Gastrocnemius medialis (tissue), 4 donors: Measurements from ENCODE around the gene ZBTB43. TPM values are rescaled to one million over a fixed set of nuclear protein-coding genes. Genes with fewer than 3 reads are reported as not detected.
A peak's percentile ranks its signal among the peaks of the same experiment; 100 is the strongest.

ENCODE experiments used
- ATAC-seq, 2 donors: fragments of 150-250 bp; one replicate each; pipeline ENCODE4 v1.9.1; 2016
- DNase-seq, 2 donors: peaks; one replicate each; pipeline ENCODE4 v3.0.0-alpha.2; 2019
- H3K27ac ChIP-seq, 4 donors: fragments of 200-600 bp; sonication (generic); 1 replicate in 1 of 4; 2 replicates in 3 of 4; pipeline ENCODE4 v1.5.1; 2016 to 2018; ENCODE audit warnings: mild to moderate bottlenecking in 2 of 4, moderate library complexity in 1 of 4
- H3K27me3 ChIP-seq, 3 donors: fragments of 200-600 bp; sonication (generic) in 2 of 3; 1 replicate in 1 of 3; 2 replicates in 2 of 3; pipeline versions ENCODE4 v1.5.1 to v1.6.0; 2016 to 2019; ENCODE audit warnings: mild to moderate bottlenecking in 1 of 3, moderate library complexity in 1 of 3
- H3K36me3 ChIP-seq, 2 donors: fragments of 200-600 bp; sonication (generic) in 1 of 2; one replicate each; pipeline ENCODE4 v1.5.1; 2017 to 2018
- H3K4me1 ChIP-seq, 2 donors: fragments of 200-600 bp; sonication (generic) in 1 of 2; one replicate each; pipeline ENCODE4 v1.5.1; 2016 to 2017; ENCODE audit warnings: mild to moderate bottlenecking in 2 of 2
- H3K4me3 ChIP-seq, 4 donors: fragments of 200-600 bp; sonication (generic) in 3 of 4; 1 replicate in 1 of 4; 2 replicates in 3 of 4; pipeline ENCODE4 v1.5.1; 2016 to 2019; ENCODE audit warnings: mild to moderate bottlenecking in 2 of 4
- H3K9me3 ChIP-seq, 3 donors: fragments of 200-600 bp; sonication (generic) in 2 of 3; 1 replicate in 1 of 3; 2 replicates in 2 of 3; pipeline ENCODE4 v1.5.1; 2016 to 2019
- POLR2A ChIP-seq, 2 donors: fragments of 450-650 bp; IDR thresholded peaks; one replicate each; pipeline ENCODE4 v1.6.1; 2017; ENCODE audit warnings: antibody characterized with exemption in 2 of 2, mild to moderate bottlenecking in 2 of 2, moderate library complexity in 2 of 2
- in situ Hi-C, 4 donors: fragments of 200-750 bp; cut with MboI; loops; one replicate each; pipeline versions ENCODE4 v1.15.0 to v1.8.0; 2017; ENCODE audit warnings: low sequenced_read_pairs in 4 of 4
- intact Hi-C: fragments of 100-400 bp; cut with DNase I; formaldehyde crosslinking; loops from one replicate; pipeline ENCODE4 v1.15.1; 2023; ENCODE audit warnings: low total_unique reads
- total RNA-seq, 4 donors: library from RNA; depleted of rRNA; stranded (reverse); fragments of >200 nt; gene quantifications; one replicate each; pipeline versions ENCODE4 v1.1.0 to v1.2.3, GENCODE V29; 2016
- TF ChIP-seq, protein P1 (sequence below), 5 experiments: fragments of 450-650 bp in 3 of 5; fragments of 200-600 bp in 2 of 5; sonication (generic) in 2 of 5; IDR thresholded peaks in 4 of 5; conservative IDR thresholded peaks in 1 of 5; 1 replicate in 4 of 5; 2 replicates in 1 of 5; pipeline ENCODE4 v1.5.1; 2016 to 2019; ENCODE audit warnings: antibody characterized with exemption in 5 of 5, mild to moderate bottlenecking in 3 of 5, moderate library complexity in 3 of 5

Gene ZBTB43
- total RNA-seq, 4 donors from 2014 or later, result 44.9 to 65.2 (median 60.0) TPM

- H3K9me3 ChIP-seq, result no peaks in the 10 kb centered on the region
- peaks cover 0 to 10% of the 10 kb centered on the region in 2 donors for H3K36me3 ChIP-seq
- H3K4me3 ChIP-seq, result no peak overlapping the region
- ATAC-seq (peak; percentile 34 to 50), DNase-seq (no peak)
- peaks cover 38 to 47% of the 10 kb centered on the region in 2 donors for H3K4me1 ChIP-seq
- in situ Hi-C loops (no loop called here), intact Hi-C loops (no loop called here)
- peak overlapping the region in 2 of 4 donors; percentile 38 to 71 for H3K27ac ChIP-seq
- TF ChIP-seq, protein P1, sequence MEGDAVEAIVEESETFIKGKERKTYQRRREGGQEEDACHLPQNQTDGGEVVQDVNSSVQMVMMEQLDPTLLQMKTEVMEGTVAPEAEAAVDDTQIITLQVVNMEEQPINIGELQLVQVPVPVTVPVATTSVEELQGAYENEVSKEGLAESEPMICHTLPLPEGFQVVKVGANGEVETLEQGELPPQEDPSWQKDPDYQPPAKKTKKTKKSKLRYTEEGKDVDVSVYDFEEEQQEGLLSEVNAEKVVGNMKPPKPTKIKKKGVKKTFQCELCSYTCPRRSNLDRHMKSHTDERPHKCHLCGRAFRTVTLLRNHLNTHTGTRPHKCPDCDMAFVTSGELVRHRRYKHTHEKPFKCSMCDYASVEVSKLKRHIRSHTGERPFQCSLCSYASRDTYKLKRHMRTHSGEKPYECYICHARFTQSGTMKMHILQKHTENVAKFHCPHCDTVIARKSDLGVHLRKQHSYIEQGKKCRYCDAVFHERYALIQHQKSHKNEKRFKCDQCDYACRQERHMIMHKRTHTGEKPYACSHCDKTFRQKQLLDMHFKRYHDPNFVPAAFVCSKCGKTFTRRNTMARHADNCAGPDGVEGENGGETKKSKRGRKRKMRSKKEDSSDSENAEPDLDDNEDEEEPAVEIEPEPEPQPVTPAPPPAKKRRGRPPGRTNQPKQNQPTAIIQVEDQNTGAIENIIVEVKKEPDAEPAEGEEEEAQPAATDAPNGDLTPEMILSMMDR (IDR thresholded peaks at IDR 0.05 in 4 of 5, conservative IDR thresholded peaks at IDR 0.05 in 1 of 5), result no peak
- no peak for TF ChIP-seq POLR2A (IDR thresholded peaks at IDR 0.05)
- H3K27me3 ChIP-seq, result no peaks in the 10 kb centered on the region
Measured at GRCh38 chr9:126886897-126887296, 82.1 kb downstream of the ZBTB43 start.

Other genes starting within 250 kb of the ZBTB43 start
- under 1 TPM in 3 of 4 donors, not detected in 1; 0.31 to 0.46 (median 0.35) TPM for gene LMX1B, start 191.1 kb upstream of the ZBTB43 start, total RNA-seq
- gene ZBTB34, start 55.6 kb downstream of the ZBTB43 start, total RNA-seq, result 1 to 10 TPM; 6.2 to 8.7 (median 6.9) TPM
- 10 to 100 TPM in 1 of 4 donors, 1 to 10 TPM in 3; 2.2 to 10.3 (median 5.4) TPM for gene RALGPS1, start 109.7 kb downstream of the ZBTB43 start, total RNA-seq